HL-60 (cell line): ENCODE data around the gene IQGAP2.

Experiments used
- GABPA ChIP-seq: IDR thresholded peaks from 2 replicates; pipeline ENCODE4 v1.6.1; 2012; ENCODE audit warnings: low read depth
- POLR2AphosphoS5 ChIP-seq: IDR thresholded peaks from 2 replicates; pipeline ENCODE4 v1.6.1; 2012; ENCODE audit warnings: low read depth

DNA sequence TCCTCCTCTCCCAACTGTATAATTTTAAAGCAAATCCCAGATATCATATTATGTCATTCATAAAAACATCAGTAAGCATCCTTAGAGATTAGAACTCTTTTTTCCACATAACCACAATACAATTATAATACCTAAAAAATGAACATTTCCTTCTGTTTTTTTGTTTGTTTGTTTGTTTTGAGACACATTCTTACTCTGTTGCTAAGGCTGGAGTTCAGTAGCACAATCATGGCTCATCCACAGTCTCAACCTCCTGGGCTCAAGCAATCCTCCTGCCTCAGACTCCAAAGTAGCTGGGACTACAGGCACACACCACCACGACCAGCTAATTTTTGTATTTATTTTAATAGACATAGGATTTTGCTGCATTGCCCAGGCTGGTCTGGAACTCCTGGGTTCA is 320.8 kb downstream of the IQGAP2 start:
- TF ChIP-seq POLR2AphosphoS5 (no peak), GABPA (no peak)
